GM12864 (cell line): ENCODE results near the gene SEC16B.

ENCODE experiments used
- DNase-seq: peaks from one replicate; pipeline ENCODE4 v3.0.0-alpha.2; 2011; ENCODE audit warnings: low read depth
- H3K4me3 ChIP-seq: 2 replicates; pipeline ENCODE4 v1.5.1; 2011; ENCODE audit warnings: mild to moderate bottlenecking, low read depth, low read length, control low read depth
- TF ChIP-seq, protein P1 (sequence below): IDR thresholded peaks from 2 replicates; pipeline ENCODE4 v1.5.1; 2011; ENCODE audit warnings: low read depth, mild to moderate bottlenecking, moderate library complexity, low read length, control low read depth, inconsistent platforms; ENCODE audit errors: missing control alignments

Gene SEC16B

DNA sequence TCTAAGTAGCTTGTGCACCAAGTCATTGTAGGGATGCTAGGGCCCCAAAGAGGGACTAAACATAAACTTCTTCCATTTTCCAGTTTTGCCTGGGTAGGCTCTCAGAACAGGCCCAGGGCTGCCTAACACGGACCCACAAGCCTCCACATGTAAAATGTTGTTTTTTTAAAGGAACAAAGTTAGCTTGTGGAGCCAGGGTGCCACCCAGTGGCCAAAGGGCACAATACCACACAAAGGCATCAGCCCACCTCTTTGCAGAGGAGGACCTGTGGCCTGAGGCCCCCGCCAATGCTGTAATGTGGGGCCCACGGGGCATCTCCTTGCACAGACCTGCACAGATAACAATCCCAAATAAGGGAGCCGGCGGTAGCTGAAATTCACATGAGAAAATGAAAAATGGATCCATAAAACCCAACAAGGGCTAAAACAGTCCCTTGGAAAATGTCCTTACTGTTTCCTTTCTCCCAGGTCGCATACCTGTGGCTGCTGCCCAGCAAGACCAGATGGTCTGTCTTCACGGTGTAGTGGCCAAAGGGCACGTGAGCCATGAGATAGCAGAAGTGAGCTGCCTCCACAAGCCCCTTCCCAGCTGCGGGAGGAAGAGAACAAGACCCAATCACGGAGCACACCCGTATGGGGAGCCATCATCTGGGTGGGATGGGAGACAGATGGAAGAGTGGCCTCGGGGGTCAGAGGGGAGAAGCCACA is 23.8 kb downstream of the SEC16B start:
- DNase-seq: no peak
- H3K4me3 ChIP-seq: no peak overlapping the region
- TF ChIP-seq, protein P1, sequence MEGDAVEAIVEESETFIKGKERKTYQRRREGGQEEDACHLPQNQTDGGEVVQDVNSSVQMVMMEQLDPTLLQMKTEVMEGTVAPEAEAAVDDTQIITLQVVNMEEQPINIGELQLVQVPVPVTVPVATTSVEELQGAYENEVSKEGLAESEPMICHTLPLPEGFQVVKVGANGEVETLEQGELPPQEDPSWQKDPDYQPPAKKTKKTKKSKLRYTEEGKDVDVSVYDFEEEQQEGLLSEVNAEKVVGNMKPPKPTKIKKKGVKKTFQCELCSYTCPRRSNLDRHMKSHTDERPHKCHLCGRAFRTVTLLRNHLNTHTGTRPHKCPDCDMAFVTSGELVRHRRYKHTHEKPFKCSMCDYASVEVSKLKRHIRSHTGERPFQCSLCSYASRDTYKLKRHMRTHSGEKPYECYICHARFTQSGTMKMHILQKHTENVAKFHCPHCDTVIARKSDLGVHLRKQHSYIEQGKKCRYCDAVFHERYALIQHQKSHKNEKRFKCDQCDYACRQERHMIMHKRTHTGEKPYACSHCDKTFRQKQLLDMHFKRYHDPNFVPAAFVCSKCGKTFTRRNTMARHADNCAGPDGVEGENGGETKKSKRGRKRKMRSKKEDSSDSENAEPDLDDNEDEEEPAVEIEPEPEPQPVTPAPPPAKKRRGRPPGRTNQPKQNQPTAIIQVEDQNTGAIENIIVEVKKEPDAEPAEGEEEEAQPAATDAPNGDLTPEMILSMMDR: peak; percentile 85

DNA sequence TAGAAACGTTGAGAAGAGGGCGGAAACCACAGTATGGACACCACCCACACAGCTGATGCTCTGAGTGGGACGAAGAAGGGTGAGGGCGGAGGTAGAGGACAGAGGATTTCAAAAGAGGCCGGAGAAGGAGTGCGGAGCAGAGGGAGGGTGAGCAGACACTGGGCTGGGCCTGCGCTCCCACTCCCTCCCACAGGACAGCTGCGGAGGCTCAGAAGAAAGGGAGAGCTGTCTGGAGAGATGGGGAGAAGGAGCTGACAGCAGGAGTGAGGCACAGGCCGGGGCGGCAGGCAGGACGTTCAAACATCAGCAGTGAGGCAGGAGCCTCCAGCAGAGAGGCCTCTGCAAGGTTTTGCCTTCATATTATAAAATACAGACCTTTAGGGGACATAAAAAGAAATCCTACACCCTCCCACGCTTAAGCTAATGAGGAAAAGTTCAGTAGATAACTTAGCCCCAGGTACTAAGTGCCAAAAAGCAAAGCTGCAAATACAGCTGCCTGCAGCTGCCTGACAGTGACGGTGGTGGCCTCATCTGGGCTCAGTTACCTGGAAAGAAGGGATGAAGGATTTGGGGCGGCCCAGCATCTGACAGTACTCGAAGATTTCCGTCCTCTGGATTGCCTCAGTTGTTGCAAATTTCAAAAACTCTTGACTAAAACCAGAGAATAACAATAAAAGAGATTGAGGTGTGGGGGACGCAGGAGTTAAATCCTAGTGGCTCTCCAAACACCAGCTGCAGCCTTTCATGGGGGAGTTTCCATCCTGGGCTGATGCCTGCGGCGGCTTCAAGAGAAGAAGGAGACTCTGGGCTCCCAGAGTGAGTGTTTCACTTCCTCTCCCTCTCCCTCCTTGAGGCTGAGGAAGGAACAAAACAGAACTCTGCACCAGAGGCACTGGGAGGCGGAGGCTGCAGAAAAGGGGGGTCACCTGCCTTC is 25.6 kb downstream of the SEC16B start:
- H3K4me3 ChIP-seq: no peak overlapping the region
- TF ChIP-seq, protein P1: no peak
- DNase-seq: no peak

DNA sequence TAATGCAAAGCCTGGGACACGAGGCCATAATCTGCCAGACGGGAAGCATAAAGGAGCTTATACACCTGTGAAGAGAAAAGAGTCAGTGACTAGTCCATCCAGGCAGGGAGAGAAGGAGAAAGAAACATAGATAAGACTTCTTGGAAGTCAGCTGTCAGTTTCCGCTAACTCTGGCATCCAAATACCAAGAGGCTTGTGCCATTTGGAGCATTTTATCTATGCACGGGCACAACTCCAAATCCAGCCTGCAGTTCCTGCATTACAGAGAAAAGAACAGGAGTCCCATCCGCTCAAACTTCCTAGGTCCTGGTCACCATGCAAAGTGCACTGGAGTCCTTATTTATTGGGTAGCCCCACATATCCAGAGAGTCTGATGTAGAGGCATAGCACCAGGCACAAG is 27.9 kb downstream of the SEC16B start:
- TF ChIP-seq, protein P1: no peak
- H3K4me3 ChIP-seq: no peak overlapping the region
- DNase-seq: no peak

DNA sequence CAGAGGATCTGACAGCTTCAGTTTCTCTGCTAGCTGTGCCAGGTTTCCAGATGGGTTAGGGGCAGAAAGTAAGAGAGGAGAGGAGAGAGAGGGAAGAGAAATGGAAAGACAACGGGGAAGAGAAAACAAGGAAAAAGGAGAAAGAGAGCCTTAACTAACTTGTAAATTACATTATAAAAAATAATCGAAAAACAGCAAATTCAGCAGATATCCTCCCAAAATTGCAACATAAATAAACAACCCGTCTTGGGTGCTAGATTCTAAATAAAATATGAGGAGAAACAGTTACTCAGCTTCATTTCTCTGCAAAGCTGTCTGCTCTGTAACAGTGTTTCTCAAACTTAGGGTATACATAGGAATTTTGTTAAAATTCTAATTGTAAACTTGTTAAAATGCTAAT is 29.2 kb downstream of the SEC16B start:
- DNase-seq: no peak
- TF ChIP-seq, protein P1: no peak
- no peak overlapping the region for H3K4me3 ChIP-seq

DNA sequence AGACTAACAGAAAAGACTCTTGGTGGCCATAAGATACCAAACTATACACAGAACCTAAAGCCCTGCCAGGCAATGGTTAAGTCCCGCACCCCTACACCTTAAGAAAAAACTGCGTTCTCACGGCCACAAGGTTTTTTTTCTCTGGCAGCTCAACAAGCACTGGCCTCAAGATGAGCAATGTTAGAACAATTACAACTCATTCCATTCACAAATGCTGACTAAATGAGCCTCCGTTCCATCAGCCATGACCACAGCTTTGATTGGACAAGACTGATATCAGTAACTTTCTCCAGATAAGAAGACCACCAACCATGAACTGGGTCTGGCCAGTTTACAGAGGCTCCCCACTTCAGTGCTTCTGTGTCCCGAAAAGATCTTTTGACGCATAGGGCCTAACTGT is 31.9 kb downstream of the SEC16B start:
- H3K4me3 ChIP-seq: no peak overlapping the region
- TF ChIP-seq, protein P1: no peak
- DNase-seq: no peak

DNA sequence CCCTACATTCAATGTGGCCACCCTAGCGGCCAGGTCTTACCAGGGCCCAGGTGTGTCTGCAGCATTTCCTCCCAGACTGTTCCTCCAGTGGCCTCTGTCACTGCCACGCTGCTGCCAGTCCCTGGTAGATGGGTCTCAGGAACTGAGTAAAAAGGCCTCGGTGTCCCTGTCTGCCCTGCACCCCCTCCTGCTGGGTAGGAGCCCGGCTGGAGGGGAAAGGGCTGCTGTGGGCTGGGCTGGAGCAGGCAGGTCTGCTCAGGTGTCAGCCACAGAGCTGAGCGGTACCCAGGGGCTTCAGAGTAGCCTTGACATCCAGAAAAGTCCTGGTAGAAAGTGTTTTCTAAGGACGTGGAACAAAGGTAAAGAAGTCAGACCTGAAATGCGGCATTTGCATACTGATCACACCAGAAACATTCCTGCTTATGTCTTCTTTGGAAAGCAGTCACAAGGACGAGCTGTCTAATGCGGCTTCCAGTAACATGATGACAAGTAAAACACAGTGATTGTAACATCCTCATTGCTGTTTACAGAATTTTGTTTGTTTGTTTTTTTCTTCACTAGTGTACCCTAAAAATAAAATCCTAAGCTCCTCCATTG is 32.6 kb downstream of the SEC16B start:
- DNase-seq: no peak
- TF ChIP-seq, protein P1: no peak
- H3K4me3 ChIP-seq: no peak overlapping the region
